ENCODE measurements around the gene ALOX12B.
"Not testable (repeated sequence)": the region's sequence is repeated elsewhere in the genome, so short reads cannot be mapped to it uniquely, and the experiment has no call there.

Gene ALOX12B

GRCh38 chr17:8044819-8045810 lies 42.4 kb downstream of the ALOX12B start:
- no peak for DNase-seq (ENCODE audit: low spot score)

- no peak for DNase-seq (ENCODE audit: low spot score)
Observed at GRCh38 chr17:8041979-8042378, 45.5 kb downstream of the ALOX12B start.

- DNase-seq (ENCODE audit: low spot score): peak; percentile 62
Observed at GRCh38 chr17:8041249-8041928, 46.1 kb downstream of the ALOX12B start.

GRCh38 chr17:8039611-8040168 lies 47.8 kb downstream of the ALOX12B start:
- DNase-seq (ENCODE audit: low spot score): no peak

- DNase-seq (ENCODE audit: low spot score): no peak
Observed at GRCh38 chr17:8038954-8039610, 48.4 kb downstream of the ALOX12B start, which contains the start of gene ALOX15B. TSS of gene ALOX15B (plus strand) at chr17:8039059. CDS start at chr17:8039156, 97 bp downstream.

GRCh38 chr17:8032442-8032841 lies 55.1 kb downstream of the ALOX12B start:
- no peak for DNase-seq (ENCODE audit: low spot score)

GRCh38 chr17:8031950-8032349 lies 55.6 kb downstream of the ALOX12B start:
- no peak for DNase-seq (ENCODE audit: low spot score)

GRCh38 chr17:8031261-8031661 lies 56.3 kb downstream of the ALOX12B start:
- DNase-seq (ENCODE audit: low spot score): no peak

- DNase-seq (ENCODE audit: low spot score): no peak
Observed at GRCh38 chr17:8029121-8029520, 58.4 kb downstream of the ALOX12B start.

- DNase-seq (ENCODE audit: low spot score): no peak
Observed at GRCh38 chr17:8025176-8025911, 62.2 kb downstream of the ALOX12B start.

GRCh38 chr17:8024161-8024560 lies 63.4 kb downstream of the ALOX12B start:
- not testable (repeated sequence) for DNase-seq (ENCODE audit: low spot score)

Measured in hepatic stellate cell (primary cell).